Naive thymus-derived CD4-positive, alpha-beta T cell (primary cell): ENCODE measurements around the gene GTF2IRD1. TPM values are rescaled to one million over a fixed set of nuclear protein-coding genes. Genes with fewer than 3 reads are reported as not detected.

Source experiments
- ATAC-seq: fragments of 150-1000 bp; cut with Tn5 transposase; 2 replicates; pipeline ENCODE4 v1.10.0; 2021; ENCODE audit warnings: mild to moderate bottlenecking, moderate library complexity
- CTCF ChIA-PET: fragments of 350-600 bp; sonication (Branson Sonifier 250); formaldehyde crosslinking; loops from one replicate; lab custom pipeline; 2021; ENCODE audit warnings: antibody characterized with exemption; lab: Charles Lee
- POLR2A ChIA-PET: fragments of 350-600 bp; sonication (Branson Sonifier 250); formaldehyde crosslinking; loops from one replicate; lab custom pipeline; 2021; ENCODE audit warnings: antibody characterized with exemption, inconsistent platforms; lab: Charles Lee
- DNase-seq, 9 donors: peaks; one replicate each; pipeline versions ENCODE4 v3.0.0 to v3.0.0-alpha.2; 2020 to 2022; ENCODE audit warnings: mixed read lengths in 1 of 9
- H3K27ac ChIP-seq: one replicate; pipeline ENCODE4 v1.7.0; 2013; ENCODE audit warnings: mild to moderate bottlenecking, low read depth, low read length, moderate library complexity
- H3K27me3 ChIP-seq, 2 donors: one replicate each; pipeline ENCODE4 v1.7.0; 2013; ENCODE audit warnings: low read length in 2 of 2, mild to moderate bottlenecking in 2 of 2, moderate library complexity in 2 of 2; ENCODE audit not compliant: control insufficient read depth in 2 of 2, insufficient read depth in 2 of 2
- H3K36me3 ChIP-seq, 3 experiments: 1 replicate in 2 of 3; 2 replicates in 1 of 3; pipeline ENCODE4 v1.7.0; 2013; ENCODE audit warnings: low read length in 3 of 3, mild to moderate bottlenecking in 3 of 3, moderate library complexity in 1 of 3; ENCODE audit not compliant: insufficient read depth in 3 of 3, control insufficient read depth in 2 of 3
- H3K4me1 ChIP-seq, 2 donors: one replicate each; pipeline ENCODE4 v1.7.0; 2013; ENCODE audit warnings: low read length in 2 of 2, mild to moderate bottlenecking in 2 of 2, moderate library complexity in 1 of 2; ENCODE audit not compliant: control insufficient read depth in 2 of 2, insufficient read depth in 2 of 2
- H3K4me3 ChIP-seq: 2 replicates; pipeline ENCODE4 v1.7.0; 2013; ENCODE audit warnings: mild to moderate bottlenecking, low read length
- H3K9me3 ChIP-seq, 3 experiments: 1 replicate in 2 of 3; 2 replicates in 1 of 3; pipeline ENCODE4 v1.7.0; 2013; ENCODE audit warnings: low read length in 3 of 3; ENCODE audit not compliant: control insufficient read depth in 2 of 3
- H3K27ac Mint-ChIP-seq, 9 donors: one replicate each; pipeline ENCODE4 v1.8.0; 2020 to 2022; ENCODE audit warnings: mixed read lengths in 9 of 9, mild to moderate bottlenecking in 8 of 9, moderate library complexity in 5 of 9, inconsistent platforms in 2 of 9
- H3K27me3 Mint-ChIP-seq, 5 donors: one replicate each; pipeline ENCODE4 v1.8.0; 2021 to 2022; ENCODE audit warnings: mixed read lengths in 5 of 5, mild to moderate bottlenecking in 1 of 5
- H3K36me3 Mint-ChIP-seq, 5 donors: one replicate each; pipeline ENCODE4 v1.8.0; 2020 to 2022; ENCODE audit warnings: mixed read lengths in 5 of 5, mild to moderate bottlenecking in 3 of 5, inconsistent platforms in 1 of 5
- H3K4me1 Mint-ChIP-seq, 7 donors: one replicate each; pipeline ENCODE4 v1.8.0; 2020 to 2022; ENCODE audit warnings: mixed read lengths in 7 of 7, mild to moderate bottlenecking in 3 of 7, inconsistent platforms in 1 of 7
- H3K4me3 Mint-ChIP-seq, 10 donors: one replicate each; pipeline ENCODE4 v1.8.0; 2020 to 2022; ENCODE audit warnings: mild to moderate bottlenecking in 10 of 10, mixed read lengths in 10 of 10, moderate library complexity in 6 of 10, inconsistent platforms in 2 of 10
- H3K9me3 Mint-ChIP-seq, 11 donors: one replicate each; pipeline ENCODE4 v1.8.0; 2020 to 2022; ENCODE audit warnings: mixed read lengths in 11 of 11, mild to moderate bottlenecking in 4 of 11, inconsistent platforms in 1 of 11, moderate library complexity in 1 of 11
- intact Hi-C, 2 donors: fragments of 100-400 bp; cut with micrococcal nuclease; formaldehyde crosslinking; loops; one replicate each; pipeline ENCODE4 v1.15.1; 2023
- polyA plus RNA-seq, 2 donors: library from polyadenylated mRNA; unstranded; fragments of 300-500 nt; fragmentation: Illumina TruSeq; gene quantifications; one replicate each; pipeline ENCODE4 v1.2.3, GENCODE V29; 2021
- total RNA-seq, 6 experiments: library from RNA in 5 of 6; stranded (reverse) in 5 of 6; gene quantifications; 1 replicate in 5 of 6; 2 replicates in 1 of 6; pipeline ENCODE4 v1.2.3 and lab custom pipeline; 2021 to 2026

The GTF2IRD1 gene
- total and polyA plus RNA-seq, 7 experiments from 2014 or later = 0.07 to 5.6 (median 0.93) TPM; not detected in 1

- H3K4me1 Mint-ChIP-seq = peaks cover 14 to 31% (median 25%) of the 10 kb centered on the region in 7 donors
- H3K27ac ChIP-seq = no peak overlapping the region
- no peaks in the 10 kb centered on the region for H3K9me3 Mint-ChIP-seq
- no peak overlapping the region for H3K4me3 Mint-ChIP-seq
- no peak overlapping the region for H3K4me3 ChIP-seq
- H3K36me3 Mint-ChIP-seq = no peaks in the 10 kb centered on the region
- H3K27me3 Mint-ChIP-seq = peaks cover 0 to 4% (median 0%) of the 10 kb centered on the region in 5 donors
- H3K27me3 ChIP-seq = no peaks in the 10 kb centered on the region
- ATAC-seq = no peak
- no peak for DNase-seq
- no peaks in the 10 kb centered on the region for H3K36me3 ChIP-seq
- ChIA-PET CTCF (no interaction called here), POLR2A (interaction anchor here (0.6 to 1.3 kb wide), 4 partner anchors 27 to 403 kb away, joined by 3 to 5 read pairs (median 4); no protein-coding TSS in a partner anchor)
- H3K9me3 ChIP-seq = no peaks in the 10 kb centered on the region
- peaks cover 0 to 22% of the 10 kb centered on the region in 2 donors for H3K4me1 ChIP-seq
- peak overlapping the region in 1 of 9 donors; percentile 47 for H3K27ac Mint-ChIP-seq
- intact Hi-C loops = loop anchor here in 1 of 2 donors (5.0 kb wide), 1 partner anchor 202 kb away; no protein-coding TSS in a partner anchor
Measured at GRCh38 chr7:74619235-74619860, 165.6 kb downstream of the GTF2IRD1 start.

- Mint-ChIP-seq H3K27me3 (peaks cover 0 to 4% (median 0%) of the 10 kb centered on the region in 5 donors), H3K9me3 (no peaks in the 10 kb centered on the region), H3K36me3 (no peaks in the 10 kb centered on the region), H3K4me3 (no peak overlapping the region), H3K27ac (peak overlapping the region in 1 of 9 donors; percentile 72), H3K4me1 (peaks cover 5 to 18% (median 10%) of the 10 kb centered on the region in 7 donors)
- CTCF ChIA-PET = no interaction called here
- no peak overlapping the region for H3K27ac ChIP-seq
- no peaks in the 10 kb centered on the region for H3K27me3 ChIP-seq
- H3K9me3 ChIP-seq = no peaks in the 10 kb centered on the region
- no peak overlapping the region for H3K4me3 ChIP-seq
- intact Hi-C loops = loop anchor here in 1 of 2 donors (10.0 kb wide), 1 partner anchor 93 kb away; no protein-coding TSS in a partner anchor
- no peak for DNase-seq
- no peaks in the 10 kb centered on the region for H3K36me3 ChIP-seq
- H3K4me1 ChIP-seq = peaks cover 0 to 9% of the 10 kb centered on the region in 2 donors
- no peak for ATAC-seq
- POLR2A ChIA-PET = interaction anchor here (0.6 kb wide), 1 partner anchor 49 kb away, joined by 3 read pairs; no protein-coding TSS in a partner anchor
Measured at GRCh38 chr7:74622228-74622749, 168.6 kb downstream of the GTF2IRD1 start.

- no peaks in the 10 kb centered on the region for H3K36me3 Mint-ChIP-seq
- Histone ChIP-seq H3K4me3 (no peak overlapping the region), H3K36me3 (no peaks in the 10 kb centered on the region), H3K27ac (no peak overlapping the region), H3K4me1 (peaks cover 0 to under 1% of the 10 kb centered on the region in 2 donors), H3K9me3 (no peaks in the 10 kb centered on the region), H3K27me3 (no peaks in the 10 kb centered on the region)
- CTCF ChIA-PET = no interaction called here
- POLR2A ChIA-PET = no interaction called here
- no peak overlapping the region for H3K27ac Mint-ChIP-seq
- peaks cover 0 to 10% (median 7%) of the 10 kb centered on the region in 7 donors for H3K4me1 Mint-ChIP-seq
- peaks cover 0 to 4% (median 0%) of the 10 kb centered on the region in 5 donors for H3K27me3 Mint-ChIP-seq
- no peak for DNase-seq
- no peaks in the 10 kb centered on the region for H3K9me3 Mint-ChIP-seq
- no peak for ATAC-seq
- H3K4me3 Mint-ChIP-seq = no peak overlapping the region
- intact Hi-C loops = loop anchor here in 1 of 2 donors (10.0 kb wide), 1 partner anchor 92 kb away; no protein-coding TSS in a partner anchor
Measured at GRCh38 chr7:74623135-74623534, 169.4 kb downstream of the GTF2IRD1 start.

- H3K4me3 Mint-ChIP-seq = no peak overlapping the region
- peaks cover 0 to 4% (median 0%) of the 10 kb centered on the region in 5 donors for H3K27me3 Mint-ChIP-seq
- Histone ChIP-seq H3K36me3 (no peaks in the 10 kb centered on the region), H3K9me3 (no peaks in the 10 kb centered on the region), H3K27me3 (no peaks in the 10 kb centered on the region), H3K4me3 (no peak overlapping the region), H3K4me1 (no peaks in the 10 kb centered on the region), H3K27ac (no peak overlapping the region)
- intact Hi-C loops = loop anchor here in 1 of 2 donors (1.0 to 10.0 kb wide), 3 partner anchors 24 to 89 kb away; partner anchors contain the start of gene GTF2I
- CTCF ChIA-PET = interaction anchor here (0.6 kb wide), 1 partner anchor 26 kb away, joined by 5 read pairs; no protein-coding TSS in a partner anchor
- H3K36me3 Mint-ChIP-seq = no peaks in the 10 kb centered on the region
- POLR2A ChIA-PET = interaction anchor here (0.7 kb wide), 1 partner anchor 91 kb away, joined by 8 read pairs; no protein-coding TSS in a partner anchor
- ATAC-seq (no peak), DNase-seq (peak in 6 of 9 donors; percentile 18 to 38 (median 28))
- peaks cover 0 to 10% (median 5%) of the 10 kb centered on the region in 7 donors for H3K4me1 Mint-ChIP-seq
- H3K27ac Mint-ChIP-seq = no peak overlapping the region
- no peaks in the 10 kb centered on the region for H3K9me3 Mint-ChIP-seq
Measured at GRCh38 chr7:74625446-74625845, 171.7 kb downstream of the GTF2IRD1 start.

DNA sequence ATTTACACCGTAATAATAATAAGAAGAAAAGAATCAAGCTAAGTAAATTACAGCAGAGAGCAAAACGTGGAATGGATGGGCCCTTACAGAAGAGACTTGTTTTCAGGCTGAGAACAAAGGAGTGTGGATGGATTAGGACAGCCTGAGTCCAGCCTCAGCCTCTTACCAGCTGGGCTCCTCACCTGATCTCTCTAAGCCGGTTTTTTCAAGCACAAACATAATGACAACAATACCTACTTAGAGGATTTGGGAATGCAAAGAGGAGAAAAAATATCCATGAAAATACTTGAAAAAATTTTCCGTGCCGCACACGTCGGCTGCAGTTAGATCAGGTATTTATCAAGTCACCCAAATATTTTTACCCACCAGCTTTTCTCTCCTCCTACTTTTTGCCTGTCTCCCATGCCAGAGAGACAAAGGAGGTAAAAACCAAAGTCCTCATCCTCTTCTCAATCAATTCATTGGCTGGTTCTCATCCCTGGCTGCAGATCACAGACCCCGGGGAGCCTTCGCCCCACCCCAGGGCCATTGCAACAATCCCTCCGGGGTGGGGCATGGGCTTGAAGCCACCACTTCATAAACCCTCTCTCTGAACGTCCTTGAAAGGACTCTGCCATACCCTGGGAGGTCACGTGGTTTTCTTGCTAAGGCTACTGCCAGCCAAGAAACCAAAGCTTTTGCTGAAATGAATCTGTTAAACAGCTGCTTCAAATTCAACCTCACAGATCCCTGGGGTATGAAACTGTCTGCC is 174.1 kb downstream of the GTF2IRD1 start:
- Mint-ChIP-seq H3K36me3 (no peaks in the 10 kb centered on the region), H3K4me3 (peak overlapping the region in 1 of 10 donors; percentile 7), H3K4me1 (peaks cover 0 to 10% (median 5%) of the 10 kb centered on the region in 7 donors), H3K27me3 (no peaks in the 10 kb centered on the region), H3K9me3 (no peaks in the 10 kb centered on the region), H3K27ac (peak overlapping the region in 1 of 9 donors; percentile 5)
- H3K4me3 ChIP-seq = no peak overlapping the region
- no peak for DNase-seq
- intact Hi-C loops = loop anchor here in 1 of 2 donors (10.0 kb wide), 1 partner anchor 87 kb away; no protein-coding TSS in a partner anchor
- H3K27ac ChIP-seq = no peak overlapping the region
- H3K36me3 ChIP-seq = no peaks in the 10 kb centered on the region
- no peak for ATAC-seq
- ChIA-PET CTCF (interaction anchor here (1.3 kb wide), 1 partner anchor 38 kb away, joined by 3 read pairs; no protein-coding TSS in a partner anchor), POLR2A (interaction anchor here (1.0 kb wide), 1 partner anchor 27 kb away, joined by 4 read pairs; no protein-coding TSS in a partner anchor)
- H3K27me3 ChIP-seq = no peaks in the 10 kb centered on the region
- H3K9me3 ChIP-seq = no peaks in the 10 kb centered on the region
- H3K4me1 ChIP-seq = no peaks in the 10 kb centered on the region

DNA sequence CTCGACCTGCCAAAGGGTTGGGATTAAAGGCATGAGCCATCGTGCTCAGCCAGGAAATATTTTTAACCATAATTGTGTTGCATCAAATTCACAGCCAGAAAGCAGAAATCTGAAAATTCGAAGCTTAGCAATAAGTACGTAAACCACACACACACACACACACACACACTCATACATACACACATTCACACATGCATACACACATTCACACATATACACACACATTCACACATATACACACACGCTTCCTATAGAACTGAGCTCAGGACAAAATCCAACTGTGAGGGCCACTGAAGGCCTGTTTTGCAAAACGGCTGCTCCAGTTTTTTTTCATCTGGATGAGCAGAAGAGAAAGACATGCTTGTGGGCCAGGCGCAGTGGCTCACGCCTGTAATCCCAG is 178.8 kb downstream of the GTF2IRD1 start:
- H3K4me3 Mint-ChIP-seq = no peak overlapping the region
- H3K36me3 ChIP-seq = no peaks in the 10 kb centered on the region
- peak overlapping the region in 1 of 9 donors; percentile 20 for H3K27ac Mint-ChIP-seq
- ATAC-seq (no peak), DNase-seq (no peak)
- H3K27ac ChIP-seq = no peak overlapping the region
- ChIA-PET POLR2A (interaction anchor here (1.0 kb wide), 1 partner anchor 19 kb away, joined by 4 read pairs; no protein-coding TSS in a partner anchor), CTCF (no interaction called here)
- H3K9me3 Mint-ChIP-seq = peaks cover 0 to 2% (median 0%) of the 10 kb centered on the region in 11 donors
- H3K9me3 ChIP-seq = no peaks in the 10 kb centered on the region
- no peaks in the 10 kb centered on the region for H3K36me3 Mint-ChIP-seq
- H3K27me3 ChIP-seq = no peaks in the 10 kb centered on the region
- peaks cover 0 to 4% (median 0%) of the 10 kb centered on the region in 7 donors for H3K4me1 Mint-ChIP-seq
- intact Hi-C loops = no loop called here
- no peak overlapping the region for H3K4me3 ChIP-seq
- H3K4me1 ChIP-seq = no peaks in the 10 kb centered on the region
- no peaks in the 10 kb centered on the region for H3K27me3 Mint-ChIP-seq
